Activated CD8-positive, alpha-beta memory T cell treated with anti-CD3 and anti-CD28 coated beads, Interleukin-2, amount 50 U/mL, for 24 hours (primary cell): Measurements from ENCODE around the gene KNCN.

Experiments
- DNase-seq: peaks from one replicate; pipeline ENCODE4 v3.0.0-alpha.2; 2020; ENCODE audit errors: extremely low read depth

Gene KNCN

DNA sequence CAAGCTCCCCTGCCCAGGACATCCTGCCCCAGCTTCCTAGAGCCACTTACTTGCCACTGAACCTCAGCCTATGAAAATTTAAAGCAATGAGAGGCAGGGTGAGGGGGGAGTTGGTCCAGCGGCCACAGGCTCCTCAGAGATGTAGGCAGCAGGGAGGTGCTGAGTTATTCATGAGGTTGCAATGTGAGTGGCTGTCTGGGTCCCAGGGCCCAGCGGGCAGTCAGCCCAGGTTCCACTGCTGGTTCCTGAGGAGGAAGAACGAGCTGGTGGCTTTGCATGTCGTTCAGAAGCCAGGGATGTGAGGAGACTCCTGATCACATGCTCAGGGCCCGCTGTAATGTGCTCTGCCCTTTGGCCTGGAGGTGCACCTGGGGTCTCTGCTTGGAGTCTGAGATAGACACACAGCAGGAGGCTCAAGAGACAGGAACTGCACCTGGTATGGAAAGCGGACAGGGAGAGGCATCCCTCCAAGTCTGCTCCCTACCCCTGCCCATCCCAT lies at the start of gene KNCN:
KNCN (minus strand) TSS at position 51 of the 499 bp plus-strand sequence. CDS start 432 bp downstream, outside the sequence.
- DNase-seq: no peak

DNA sequence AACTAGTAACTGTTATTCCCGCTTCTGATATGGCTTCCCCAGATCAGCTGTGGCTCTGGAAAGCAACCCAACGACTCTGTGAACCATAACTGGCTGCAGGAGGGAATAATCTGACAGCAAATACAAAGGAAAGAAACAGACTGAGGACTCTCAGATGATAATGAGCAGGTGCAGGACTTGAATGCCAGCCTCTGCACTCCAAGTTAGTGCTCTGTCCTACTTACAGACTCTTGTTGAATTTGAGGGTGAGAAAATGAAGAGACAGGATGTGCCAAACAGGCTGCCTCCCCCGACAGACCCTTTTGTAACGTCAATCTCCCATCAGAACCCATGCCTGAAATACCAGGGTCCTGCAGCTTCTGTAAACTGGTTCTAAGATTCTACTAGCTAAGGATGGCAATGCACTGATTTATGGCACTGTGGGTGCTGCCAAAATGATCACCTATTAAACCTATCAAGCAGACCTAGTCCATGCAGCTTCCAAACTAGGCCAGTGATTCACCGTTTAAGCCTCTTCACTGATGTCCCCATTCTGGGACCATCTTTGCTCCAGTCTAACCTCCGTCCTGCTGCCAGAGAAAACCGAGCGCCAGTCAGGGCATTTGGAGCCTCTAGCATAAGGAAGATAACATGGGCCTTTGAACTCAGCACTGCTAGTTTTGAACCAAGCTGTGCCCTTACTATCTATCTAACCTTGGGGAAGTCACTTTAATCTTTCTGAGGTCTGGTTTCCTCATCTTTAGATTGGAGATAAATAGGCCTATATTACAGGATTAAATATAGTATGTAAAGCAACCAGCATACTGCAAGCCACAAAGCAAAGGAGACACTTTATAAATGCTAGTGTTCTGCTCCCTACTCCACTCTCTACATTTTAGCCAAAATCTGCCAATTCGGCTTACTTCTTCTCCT lies 47.9 kb upstream of the KNCN start:
- DNase-seq: no peak

DNA sequence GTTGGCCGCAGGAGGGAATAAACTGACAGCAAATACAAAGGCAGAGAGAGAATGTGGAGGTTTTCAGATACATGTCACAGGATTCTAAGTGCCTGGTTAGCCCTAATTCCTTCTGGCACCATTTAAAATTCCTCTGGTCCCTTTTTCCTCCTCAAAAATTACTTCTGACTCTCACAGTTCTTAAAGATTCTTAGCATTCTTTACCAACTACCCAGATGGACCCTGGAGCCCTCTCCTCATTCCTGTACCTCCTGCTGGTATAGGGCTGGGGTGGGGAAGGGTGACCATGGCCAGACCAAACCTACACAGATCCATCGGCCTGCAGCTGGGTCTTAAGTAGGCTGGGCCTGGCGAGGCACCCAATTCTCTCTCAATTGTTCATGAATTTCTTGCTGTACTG lies 45.4 kb upstream of the KNCN start:
- DNase-seq: no peak

DNA sequence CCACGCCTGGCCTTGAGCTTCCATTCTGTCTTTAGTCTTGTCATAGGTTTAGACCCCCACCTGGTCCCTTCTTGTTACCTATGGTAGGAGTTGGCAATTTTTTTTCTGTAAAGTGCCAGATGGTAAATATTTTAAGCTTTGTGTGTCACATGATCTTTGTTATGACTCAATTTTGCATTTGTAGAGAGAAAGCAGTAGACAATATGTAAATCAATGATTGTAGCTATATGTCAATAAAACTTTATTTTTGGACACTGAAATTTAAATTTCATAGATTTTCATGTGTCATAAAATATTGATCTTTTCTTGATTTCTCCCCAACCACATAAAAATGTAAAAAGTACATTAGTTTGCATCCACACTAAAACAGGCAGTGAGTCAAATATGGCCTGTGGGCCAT lies 44.6 kb upstream of the KNCN start:
- no peak for DNase-seq

DNA sequence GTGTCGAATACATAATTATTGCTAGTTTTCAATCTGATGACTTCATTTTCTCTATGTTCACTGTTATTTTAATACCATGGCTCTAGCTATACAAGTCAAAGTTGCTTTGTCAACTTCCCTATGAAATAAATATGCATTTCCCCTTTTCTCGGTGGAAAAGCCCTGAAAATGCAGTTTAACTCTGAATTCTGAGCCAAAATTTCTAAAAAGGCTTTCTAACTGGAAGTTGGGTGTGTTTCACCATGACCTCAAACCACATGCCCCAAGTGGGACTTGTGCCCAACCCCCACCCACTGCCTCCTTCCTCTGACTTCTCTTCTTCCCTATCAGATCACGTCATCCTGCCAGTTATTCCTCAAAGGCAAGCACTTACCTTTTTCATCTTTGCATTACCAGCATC lies 43.7 kb upstream of the KNCN start:
- DNase-seq: no peak

DNA sequence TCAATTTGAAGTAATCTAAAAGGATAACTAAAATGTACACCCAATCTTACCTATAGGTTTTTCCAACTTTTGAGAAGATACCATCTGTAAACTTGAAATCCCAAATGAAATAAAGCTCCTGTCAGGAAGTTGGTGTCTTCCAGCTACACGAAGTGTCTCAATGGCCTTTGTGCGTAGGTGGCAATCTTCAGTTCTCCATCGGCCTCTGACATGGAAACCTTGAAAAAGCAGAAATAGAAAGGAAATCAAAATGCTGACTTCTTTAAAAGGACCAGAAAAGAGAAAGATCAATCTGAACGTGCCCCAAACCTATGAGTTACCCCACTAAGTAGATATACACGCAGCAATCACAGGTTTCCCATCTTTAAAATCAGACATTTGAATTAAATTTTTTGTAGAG lies 42.6 kb upstream of the KNCN start:
- DNase-seq: no peak

DNA sequence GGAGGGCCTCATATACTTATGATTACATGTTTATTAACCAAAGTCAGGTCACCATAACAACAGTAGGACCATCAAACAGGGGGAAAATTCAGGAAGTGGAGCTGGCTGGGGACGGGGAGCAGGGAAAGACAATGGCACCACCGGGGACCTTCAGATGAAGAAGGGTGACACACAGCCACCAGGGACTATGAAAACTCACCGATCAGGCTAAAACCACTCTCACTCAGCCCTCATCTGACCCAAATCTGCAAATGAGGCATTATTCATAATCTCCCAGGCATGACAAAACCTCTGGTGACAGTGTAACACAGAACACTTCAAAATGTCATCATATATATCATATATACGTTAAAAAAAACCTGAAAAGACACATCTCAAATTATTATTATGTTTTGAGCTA lies 41.4 kb upstream of the KNCN start:
- no peak for DNase-seq

DNA sequence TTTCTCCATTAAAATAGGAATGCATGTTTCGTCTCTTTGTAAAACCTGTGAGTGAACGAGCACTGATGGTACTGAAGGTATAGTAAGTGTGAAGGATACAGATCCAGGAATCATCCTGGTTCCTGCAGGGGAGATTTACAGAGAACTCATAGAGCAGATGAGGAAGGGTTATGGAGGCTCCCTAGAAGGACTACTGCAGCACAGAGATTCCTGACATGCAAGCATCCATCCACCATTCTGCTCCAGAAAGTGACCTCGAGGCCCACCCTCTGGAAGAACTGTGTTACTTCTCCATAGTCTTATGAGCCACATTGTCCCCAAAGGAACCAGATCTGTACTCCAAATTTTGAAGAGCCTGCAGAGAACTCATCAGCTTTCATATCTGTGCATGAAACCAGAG lies 38.1 kb upstream of the KNCN start:
- no peak for DNase-seq

DNA sequence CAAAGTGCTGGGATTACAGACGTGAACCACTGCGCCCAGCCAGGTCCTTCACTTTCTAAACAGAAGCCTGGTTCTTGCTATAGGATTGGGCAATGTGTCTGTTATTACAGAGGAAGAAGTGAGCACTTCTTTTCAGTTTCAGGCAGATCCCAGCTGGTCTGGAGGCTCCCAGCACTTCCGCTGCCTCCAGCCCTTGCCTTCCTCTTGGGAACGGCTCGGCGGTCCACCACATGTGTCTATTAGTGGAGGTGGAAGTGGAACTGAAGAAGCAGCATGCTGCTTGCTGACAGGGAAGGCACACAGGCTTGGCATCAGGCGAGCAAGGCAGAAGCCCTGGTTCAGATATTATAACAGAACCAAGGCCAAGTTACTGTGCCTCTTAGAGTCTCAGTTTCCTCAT lies 35.6 kb upstream of the KNCN start:
- DNase-seq: no peak

DNA sequence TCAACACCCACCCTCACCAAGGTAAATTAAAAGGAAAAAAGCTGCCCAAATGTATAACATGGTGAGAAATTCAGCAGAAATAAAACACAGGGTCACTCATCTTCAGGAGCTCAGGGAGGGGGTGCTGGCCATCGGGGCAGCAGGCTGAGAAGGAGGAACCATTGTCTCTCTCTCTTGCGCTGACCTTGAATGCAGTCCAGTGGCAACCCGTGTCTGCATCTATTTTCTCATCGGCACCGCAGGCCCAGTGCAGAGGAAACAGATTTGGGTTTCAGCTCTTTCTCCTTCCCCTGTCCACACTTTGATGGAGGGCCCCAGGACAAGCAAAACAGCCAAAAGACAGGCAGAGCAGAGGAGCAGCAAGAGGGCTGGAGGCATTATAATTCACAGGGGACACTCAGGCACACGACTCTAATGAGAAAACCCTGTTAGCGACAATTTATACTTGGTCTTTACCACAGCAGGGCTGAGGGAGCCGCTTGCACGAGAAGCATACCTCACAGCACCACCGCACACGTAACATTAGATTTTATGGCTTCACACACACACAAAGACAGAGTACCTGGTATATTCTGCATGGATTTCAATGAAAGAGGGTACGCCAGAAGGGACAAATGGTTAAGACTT lies 34.0 kb upstream of the KNCN start:
- no peak for DNase-seq

DNA sequence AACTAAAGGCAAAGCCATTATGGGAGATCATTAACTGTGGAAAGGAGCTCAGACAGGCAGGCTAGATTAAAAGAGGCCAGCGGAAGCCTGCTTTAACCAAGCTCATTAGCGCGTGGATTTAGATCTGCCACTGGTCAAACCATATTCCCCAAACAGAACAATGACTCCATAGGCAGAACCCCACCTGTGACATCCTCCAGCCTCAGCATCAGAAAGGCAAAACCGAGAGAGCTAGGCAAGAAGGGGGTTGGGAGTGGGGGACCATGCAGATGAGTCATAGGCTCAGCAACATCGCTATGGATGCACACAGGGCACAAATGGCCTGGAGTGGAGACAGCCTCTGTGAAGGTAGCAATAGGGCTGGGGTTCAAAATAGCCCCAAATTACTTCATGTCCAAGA lies 32.0 kb upstream of the KNCN start:
- DNase-seq: no peak

DNA sequence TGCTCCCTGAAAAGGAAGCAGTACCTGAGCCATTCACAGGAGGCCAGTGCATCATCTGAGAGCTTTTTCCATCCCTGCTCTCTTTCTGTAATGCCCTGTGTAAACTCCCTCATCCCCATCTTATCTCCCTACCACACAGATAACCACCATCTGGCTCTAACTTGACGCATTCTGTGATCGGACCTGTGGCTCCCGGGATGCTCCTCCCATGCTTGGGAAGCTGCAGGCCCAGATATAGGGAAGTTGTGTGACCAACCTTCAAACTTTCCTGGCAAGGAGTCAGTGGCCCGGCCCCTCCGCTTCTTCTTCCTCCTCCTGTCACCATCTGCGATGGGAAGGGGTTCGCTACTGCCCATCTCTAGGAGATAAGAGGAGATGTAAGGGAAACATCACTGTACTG lies 31.5 kb upstream of the KNCN start:
- no peak for DNase-seq

DNA sequence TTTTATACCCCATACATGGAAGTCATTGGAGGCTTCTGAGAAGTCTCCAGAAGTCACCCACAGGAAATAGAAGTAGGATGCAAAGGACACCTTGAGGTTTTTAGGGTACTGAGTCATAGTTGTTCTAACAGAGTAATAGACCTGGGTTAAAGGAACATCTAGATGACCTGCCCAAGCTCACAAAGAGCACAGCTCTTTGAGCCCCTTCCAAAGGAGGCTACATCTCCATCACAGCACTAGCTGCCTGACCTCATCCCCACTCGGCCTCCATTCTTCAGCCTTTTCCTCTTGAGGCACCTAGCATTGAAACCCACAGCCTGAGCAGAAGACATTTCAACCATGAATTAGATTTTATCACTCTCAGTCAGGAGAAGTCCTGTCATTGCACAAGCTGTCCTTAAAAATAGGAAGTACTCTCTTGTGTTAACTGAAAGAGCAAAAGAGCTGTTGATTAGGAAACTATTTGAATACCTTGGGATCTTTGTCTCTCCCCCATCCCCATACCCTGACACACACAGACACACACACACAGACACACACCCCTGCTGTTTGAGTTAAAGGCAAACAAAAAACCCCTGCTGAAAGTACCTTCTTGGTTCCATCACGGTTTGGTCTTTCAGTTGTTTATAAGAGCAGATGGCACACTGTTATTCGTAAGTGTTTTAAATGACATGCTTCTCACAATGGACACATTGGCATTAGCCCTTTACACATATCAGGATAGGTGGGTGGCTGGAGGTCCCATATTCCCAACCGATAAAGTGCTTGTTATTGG lies 30.4 kb upstream of the KNCN start:
- no peak for DNase-seq

DNA sequence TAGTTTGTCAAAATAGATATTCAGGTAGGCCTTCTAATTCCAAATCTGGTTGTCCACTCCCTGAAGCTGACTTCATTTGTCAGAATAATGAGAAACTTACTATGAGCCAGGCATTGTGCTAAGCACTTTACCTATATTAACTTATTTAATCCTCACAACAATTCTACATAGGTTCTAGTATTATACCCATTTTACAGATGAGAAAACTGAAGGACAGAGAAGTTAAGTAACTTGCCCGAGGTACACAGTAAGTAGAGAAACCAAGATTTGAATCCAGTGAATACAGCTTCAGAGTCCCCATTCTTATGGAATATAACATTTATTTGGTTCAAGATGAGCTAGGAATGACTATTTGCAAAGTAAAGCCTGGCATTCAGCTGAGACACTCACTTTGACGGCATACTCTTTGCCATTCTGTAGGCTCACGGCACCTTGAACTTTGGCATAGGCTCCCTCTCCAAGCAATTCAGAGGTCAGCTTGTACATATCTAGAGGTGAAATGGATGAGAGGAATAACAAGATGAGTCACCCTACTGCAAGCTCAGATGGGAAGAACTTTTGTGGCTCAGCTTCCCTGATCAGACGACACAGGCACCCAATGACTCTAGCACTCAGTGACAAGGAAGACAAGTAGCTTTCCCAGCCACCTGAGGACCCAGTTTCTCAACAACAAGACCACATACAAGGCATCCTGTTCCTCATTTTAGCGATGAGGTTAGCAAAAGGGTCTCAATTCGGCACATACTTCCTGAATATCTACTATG lies 28.9 kb upstream of the KNCN start:
- no peak for DNase-seq

DNA sequence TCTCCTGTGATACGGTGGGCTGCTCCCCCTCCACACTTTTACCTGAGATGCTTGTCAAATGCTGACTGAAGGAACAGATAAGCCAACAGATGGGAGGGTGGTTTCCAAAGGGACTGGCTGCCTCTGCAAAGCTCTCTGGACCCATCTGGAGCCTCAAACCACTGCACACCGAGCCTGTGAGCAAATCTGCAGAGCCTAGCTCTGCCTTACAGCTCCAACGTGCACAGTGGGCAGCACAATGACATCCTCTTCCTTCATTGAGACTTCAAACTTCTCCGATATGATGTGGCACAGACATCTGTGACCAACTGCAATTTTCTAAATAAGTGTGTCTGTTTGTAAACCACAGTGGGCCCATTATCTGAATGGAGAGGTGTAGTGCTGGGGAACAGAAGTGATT lies 26.2 kb upstream of the KNCN start:
- DNase-seq: no peak

DNA sequence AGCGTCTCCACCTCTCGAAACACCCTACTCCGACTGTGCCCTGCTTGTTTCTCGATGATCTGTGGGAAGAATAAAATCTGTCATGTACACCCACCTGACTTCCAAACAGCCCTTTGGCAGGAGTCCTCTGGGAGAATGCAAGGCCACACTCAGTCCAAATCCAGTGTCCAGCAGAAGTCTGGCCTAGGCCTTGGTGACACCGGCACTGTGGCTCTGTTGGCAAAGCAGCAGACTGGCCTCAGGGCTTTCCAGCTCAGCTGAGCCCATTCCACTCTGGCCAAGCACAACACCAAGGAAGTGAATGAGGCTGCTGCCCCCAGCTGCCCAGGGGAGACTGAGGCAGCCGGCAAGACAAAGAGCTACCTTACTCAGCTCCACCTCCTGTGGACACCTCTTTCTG lies 25.1 kb upstream of the KNCN start:
- no peak for DNase-seq

DNA sequence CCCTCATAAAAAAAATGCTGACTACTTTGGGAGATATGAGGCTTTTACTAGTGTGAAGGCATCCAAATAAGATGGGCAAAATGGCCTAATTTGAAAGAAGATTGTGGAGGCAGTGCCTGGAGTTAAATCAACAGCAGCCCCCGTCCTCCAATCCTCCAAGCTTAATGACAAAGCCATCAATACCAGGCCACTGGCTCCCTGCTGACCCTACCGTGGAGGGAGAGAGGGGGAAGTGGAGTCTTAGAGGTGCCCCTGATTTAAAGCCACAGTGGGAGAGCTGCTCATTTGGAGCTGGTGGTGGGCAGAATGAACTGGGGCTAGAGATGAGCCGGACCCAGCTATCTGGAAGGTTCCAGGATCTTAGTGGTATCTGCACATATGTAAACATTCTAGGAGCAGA lies 24.3 kb upstream of the KNCN start:
- DNase-seq: no peak

DNA sequence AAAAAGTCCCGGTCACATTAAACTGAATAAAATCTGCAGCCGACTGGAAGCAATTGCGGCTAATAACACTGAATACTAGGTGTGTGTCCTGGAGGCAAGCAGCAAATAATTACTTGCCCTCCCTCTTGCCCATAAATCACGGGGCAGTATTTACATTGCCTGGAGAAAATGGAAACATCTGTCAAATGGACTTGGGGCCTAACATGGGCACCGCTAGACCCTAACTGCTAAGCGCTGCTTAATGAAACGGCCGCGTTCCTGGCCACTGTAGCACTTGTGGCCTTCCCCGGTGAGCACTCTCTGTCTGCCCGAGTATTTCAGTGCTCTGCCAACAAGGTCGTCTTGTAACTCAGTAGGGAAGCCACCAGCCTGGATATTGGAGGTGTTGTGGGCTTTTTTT lies 23.9 kb upstream of the KNCN start:
- no peak for DNase-seq

DNA sequence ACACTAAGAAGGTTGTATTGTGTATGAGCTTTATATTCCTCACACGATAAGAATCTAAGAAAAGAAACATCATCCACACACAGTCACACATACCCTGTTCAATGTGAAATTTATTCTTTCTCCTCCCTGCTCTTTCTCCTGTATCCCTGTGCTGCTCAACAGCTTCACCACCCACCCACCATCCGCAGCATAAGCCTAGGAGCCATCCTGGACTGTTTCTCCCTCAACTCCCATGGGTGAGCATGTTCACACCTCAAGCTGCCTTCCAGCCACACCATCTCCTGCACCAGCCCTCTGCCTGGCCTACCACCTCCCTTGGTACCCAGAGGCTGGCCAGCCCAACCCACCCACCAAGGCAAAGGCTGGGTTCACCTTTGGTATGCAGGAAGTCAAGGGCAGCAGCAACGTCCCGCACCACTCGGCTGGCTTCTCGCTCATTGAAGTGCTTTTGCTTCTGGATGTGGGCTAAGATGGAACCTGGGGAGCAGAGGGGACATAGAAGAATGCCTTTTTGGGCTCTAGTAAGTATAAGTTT lies 20.3 kb upstream of the KNCN start:
- no peak for DNase-seq

DNA sequence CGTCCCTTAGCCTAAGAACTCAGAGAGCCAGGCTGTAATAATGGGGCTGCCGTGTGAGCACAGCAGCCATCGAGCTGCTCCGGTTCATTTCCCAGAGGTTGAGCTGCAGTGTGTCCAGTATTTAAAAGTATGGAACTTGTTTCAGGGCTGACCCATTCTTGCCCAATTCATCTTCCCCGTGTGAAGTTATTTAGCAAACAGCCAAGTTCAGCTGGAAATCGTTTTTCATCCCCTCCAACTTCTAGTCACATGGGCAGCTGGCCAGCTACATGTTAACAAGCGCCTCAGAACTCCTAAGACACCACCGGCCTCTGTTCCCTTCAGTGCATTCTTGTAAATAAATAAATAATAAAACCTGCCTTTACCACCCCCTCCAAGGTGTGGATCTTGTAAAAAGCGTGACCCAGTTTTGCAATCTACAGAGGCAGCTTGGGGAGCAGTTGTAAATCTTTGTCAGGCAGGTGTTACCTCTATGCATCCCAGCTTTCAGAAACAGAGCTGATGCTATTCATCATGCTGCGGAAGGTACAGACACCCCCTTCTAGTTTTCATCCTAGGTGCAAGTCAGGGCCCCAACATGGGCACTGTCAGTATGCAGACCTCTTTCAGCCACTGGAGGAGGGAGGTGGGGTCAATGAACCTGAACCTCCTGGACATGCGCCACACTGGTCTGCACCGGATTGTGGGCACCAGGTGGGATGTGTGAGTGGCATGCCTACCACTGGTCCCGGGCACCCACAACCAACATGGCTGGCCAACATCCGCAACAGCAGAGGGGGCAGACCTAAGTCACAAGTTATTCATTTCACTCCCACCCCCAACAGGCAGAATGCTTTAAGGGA lies 18.7 kb upstream of the KNCN start:
- DNase-seq: no peak

DNA sequence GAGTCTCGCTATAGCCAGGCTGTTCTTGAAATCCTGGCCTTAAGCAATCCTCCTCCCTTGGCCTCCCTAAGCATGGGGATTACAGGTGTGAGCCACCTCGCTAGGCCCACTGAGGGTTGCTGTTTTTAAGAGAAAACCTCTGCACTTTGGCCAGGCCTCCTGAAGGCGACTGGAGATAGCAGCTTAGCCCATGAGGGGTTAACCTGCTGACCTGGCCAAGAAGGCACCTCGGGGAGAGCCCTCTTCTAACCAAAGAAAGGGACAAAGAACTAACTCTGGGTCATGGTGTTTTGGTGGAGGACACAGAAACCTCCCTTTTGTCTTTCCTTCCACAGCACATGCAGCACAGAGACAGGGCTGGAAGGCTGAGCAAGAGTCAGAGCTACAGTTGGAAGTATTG lies 17.7 kb upstream of the KNCN start:
- no peak for DNase-seq
